ENCODE data around the gene ZNF14.
"Not testable (repeated sequence)": the region's sequence is repeated elsewhere in the genome, so short reads cannot be mapped to it uniquely, and the experiment has no call there.

Gene ZNF14

DNA sequence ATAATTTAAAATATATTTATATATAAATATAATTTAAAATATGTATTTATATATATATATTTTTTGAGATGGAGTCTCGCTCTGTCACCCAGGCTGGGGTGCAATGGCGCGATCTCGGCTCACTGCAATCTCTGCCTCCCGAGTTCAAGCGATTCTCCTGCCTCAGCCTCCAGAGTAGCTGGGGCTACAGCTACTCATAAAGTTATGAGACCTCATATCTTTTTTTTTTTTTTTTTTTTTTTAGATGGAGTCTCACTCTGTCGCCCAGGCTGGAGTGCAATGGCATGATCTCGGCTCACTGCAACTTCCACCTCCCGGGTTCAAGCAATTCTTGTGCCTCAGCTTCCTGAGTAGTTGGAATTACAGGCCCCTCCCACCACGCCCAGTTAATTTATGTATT lies 43.9 kb downstream of the ZNF14 start:
- DNase-seq = not testable (repeated sequence)

DNA sequence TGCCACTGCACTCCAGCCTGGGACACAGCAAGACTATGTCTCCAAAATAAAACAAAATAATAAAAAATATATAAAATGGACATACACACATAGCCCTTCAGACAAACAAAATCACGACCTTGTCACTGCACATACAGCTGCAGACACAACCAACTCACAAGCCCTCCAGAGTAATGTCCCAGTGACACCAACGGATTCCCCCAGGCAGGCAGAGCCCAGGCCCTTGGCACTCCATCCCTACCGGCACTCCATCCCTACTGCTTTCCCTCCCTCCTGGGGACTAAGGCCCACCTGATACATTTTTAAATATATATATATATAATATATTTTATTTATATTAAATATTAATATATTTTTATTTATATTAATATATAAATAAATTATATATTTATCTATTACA lies 45.8 kb downstream of the ZNF14 start:
- DNase-seq = no peak

DNA sequence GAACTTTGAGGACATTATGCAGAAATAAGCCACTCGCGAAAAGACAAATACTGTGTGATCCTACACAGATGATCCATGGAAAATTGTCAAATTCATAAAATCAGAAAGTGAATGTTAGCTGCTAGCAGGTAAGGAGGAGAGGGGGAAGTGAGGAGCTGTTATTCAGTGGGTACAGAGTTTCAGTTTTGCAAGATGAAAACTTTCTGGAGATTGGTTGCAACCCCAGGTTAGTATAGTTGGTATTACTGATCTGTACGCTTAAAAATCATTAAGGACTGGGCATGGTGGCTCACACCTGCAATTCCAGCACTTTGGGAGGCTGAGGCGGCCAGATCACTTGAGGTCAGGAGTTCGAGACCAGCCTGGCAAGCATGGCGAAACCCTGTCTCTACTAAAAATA lies 46.3 kb downstream of the ZNF14 start:
- DNase-seq = no peak

DNA sequence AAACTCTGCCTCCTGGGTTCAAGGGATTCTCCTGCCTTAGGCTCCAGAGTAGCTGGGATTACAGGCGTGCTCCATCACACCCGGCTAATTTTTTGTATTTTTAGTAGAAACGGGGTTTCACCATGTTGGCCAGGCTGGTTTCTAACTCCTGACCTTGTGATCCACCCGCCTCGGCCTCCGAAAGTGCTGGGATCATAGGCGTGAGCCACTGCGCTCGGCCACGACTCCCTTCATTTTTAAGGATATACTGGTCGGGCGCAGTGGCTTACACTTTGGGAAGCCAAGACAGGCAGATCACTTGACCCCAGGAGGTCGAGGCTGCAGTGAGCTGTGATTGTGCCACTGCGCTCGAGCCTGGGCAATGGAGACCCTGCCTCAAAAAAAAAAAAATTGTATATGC lies 46.8 kb downstream of the ZNF14 start:
- not testable (repeated sequence) for DNase-seq

DNA sequence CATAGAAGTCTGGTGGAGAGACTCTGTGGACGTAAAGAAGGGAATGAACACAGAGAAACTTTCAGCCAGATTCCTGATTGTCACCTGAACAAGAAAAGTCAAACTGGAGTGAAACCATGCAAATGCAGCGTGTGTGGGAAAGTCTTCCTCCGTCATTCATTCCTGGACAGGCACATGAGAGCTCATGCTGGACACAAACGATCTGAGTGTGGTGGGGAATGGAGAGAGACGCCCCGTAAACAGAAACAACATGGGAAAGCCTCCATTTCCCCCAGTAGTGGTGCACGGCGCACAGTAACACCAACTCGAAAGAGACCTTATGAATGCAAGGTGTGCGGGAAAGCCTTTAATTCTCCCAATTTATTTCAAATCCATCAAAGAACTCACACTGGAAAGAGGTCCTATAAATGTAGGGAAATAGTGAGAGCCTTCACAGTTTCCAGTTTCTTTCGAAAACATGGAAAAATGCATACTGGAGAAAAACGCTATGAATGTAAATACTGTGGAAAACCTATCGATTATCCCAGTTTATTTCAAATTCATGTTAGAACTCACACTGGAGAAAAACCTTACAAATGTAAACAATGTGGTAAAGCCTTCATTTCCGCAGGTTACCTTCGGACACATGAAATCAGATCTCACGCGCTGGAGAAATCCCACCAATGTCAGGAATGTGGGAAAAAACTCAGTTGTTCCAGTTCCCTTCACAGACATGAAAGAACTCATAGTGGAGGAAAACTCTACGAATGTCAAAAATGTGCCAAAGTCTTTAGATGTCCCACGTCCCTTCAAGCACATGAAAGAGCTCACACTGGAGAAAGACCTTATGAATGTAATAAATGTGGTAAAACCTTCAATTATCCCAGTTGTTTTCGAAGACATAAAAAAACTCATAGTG lies 53.5 kb downstream of the ZNF14 start:
- DNase-seq = no peak

DNA sequence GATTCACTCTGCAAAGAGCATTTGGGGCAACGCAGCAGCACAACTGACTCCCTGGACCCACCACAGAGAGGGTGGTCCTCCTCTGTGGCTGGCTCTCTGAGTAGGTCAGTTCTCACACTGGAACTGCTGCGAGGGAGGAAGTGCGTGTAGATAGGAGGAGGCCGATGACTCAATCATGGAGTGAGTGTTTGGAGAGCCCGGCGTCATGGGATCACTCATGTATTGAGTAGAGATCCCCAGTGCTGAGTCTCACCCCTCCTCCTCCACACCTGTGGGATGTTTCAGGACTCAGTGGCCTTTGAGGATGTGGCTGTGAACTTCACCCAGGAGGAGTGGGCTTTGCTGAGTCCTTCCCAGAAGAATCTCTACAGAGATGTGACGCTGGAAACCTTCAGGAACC lies 55.3 kb downstream of the ZNF14 start:
- no peak for DNase-seq

DNA sequence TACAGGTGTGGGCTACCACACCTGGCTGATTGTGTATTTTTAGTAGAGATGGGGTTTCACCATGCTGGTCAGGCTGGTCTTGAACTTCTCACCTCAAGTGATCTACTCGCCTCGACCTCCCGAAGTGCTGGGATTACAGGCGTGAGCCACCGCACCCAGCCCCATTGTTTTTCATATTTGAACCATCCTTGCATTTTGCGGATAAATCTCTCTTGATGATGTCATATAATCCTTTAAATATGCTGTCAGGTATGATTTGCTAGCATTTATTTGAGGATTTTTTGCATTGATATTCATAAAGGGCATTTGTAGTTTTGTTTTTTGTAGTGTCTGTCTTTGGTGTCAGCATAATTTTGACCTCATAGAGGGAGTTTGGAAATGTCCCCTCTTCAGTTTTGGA lies 58.6 kb downstream of the ZNF14 start:
- DNase-seq = no peak

DNA sequence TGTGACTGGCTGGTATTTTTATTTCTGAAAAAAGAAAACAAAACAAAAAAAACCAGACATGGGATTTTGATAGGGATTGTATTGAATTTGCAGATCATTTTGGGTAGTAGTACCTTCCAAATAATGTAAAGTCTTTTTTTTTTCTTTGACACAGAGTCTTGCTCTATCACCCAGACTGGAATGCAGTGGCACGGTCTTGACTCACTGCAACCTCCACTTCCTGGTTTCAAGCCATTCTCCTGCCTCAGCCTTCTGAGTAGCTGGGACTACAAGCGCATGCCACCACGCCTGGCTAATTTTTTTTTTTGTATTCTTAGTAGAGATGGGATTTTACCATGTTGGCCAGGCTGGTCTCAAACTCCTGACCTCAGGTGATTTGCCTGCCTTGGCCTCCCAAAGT lies 60.1 kb downstream of the ZNF14 start:
- no peak for DNase-seq

DNA sequence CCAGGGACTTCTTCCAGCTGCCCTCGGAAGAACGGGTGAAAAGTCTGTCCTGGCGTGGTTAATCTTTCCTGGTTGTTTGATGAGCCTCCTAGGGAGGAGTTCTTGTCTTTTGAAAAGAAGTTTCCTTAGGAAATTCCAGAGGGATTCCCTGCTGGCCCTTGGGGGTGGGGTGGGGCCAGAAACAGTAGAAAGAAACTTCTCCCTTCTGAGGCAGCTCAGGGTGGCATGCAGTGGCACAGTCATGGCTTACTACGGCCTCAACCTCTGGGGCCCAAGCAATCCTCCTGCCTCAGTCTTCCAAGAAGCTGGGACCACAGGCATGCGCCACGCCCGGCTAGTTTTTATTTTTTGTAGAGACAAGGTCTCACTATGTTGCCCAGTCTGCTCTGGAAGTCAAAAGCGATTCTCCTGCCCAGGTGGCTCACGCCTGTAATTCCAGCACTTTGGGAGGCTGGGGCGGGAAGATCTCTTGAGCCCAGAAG lies 62.8 kb downstream of the ZNF14 start:
- no peak for DNase-seq

DNA sequence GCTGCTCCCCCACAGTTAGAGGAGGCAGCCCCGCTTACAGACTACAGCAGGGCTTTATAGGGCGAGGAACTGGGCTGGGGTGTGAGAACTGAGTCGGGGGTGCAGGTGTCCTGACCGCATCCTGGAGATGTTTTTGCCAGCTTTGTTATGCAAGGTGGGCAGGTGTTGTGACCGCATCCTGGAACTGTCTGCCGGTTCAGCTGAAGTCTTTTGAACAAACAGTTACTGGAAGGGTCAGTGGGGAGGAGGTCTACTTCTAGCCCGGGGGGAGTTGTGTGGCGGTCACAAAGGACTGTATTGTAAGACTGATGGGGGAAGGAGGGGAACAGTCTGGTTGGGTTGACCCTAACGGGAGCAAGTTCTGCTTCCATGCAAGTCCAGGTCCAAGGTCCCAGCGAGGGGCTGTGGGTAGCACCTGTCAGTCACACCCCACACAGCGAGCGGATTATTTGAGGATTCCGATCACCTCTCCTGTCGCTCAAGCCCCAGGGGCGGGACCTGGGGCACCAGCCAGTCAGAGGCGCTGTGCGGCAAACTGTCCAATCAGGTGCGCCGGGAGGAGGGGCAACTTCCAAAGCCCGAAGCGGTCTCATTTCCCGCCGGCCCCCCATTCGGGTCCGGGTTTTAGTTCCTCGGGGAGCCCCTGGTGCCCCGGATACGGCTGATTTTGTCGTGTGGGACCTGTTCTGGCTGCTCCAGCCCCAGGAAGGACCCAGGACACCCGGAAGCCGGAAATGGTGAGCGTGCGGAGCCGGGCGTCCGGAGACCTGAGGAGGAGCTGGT lies 64.5 kb downstream of the ZNF14 start, which contains the start of gene ZNF101:
Gene ZNF101, plus strand, starts transcription at position 610 of the 783 bp plus-strand sequence. Its CDS starts 125 bp downstream, at position 735.
- peak; percentile 37 to 96 (median 88) for DNase-seq

DNA sequence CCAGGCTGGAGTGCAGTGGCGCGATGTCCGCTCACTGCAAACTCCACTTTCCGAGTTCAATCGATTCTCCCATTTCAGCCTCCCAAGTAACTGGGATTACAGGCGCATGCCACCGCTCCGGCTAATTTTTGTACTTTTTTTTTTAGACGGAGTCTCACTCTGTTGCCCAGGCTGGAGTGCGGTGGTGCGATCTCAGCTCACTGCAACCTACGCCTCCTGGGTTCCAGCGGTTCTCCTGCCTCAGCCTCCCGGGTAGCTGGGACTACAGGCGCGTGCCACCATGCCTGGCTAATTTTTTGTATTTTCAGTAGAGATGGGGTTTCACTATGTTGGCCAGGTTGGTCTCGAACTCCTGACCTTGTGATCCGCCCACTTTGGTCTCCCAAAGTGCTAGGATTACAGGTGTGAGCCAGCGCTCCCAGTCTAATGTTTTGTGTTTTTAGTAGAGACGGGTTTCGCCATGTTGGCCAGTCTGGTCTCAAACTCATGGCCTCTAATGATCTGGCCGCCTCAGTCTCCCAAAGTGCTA lies 67.4 kb downstream of the ZNF14 start:
- not testable (repeated sequence) for DNase-seq

DNA sequence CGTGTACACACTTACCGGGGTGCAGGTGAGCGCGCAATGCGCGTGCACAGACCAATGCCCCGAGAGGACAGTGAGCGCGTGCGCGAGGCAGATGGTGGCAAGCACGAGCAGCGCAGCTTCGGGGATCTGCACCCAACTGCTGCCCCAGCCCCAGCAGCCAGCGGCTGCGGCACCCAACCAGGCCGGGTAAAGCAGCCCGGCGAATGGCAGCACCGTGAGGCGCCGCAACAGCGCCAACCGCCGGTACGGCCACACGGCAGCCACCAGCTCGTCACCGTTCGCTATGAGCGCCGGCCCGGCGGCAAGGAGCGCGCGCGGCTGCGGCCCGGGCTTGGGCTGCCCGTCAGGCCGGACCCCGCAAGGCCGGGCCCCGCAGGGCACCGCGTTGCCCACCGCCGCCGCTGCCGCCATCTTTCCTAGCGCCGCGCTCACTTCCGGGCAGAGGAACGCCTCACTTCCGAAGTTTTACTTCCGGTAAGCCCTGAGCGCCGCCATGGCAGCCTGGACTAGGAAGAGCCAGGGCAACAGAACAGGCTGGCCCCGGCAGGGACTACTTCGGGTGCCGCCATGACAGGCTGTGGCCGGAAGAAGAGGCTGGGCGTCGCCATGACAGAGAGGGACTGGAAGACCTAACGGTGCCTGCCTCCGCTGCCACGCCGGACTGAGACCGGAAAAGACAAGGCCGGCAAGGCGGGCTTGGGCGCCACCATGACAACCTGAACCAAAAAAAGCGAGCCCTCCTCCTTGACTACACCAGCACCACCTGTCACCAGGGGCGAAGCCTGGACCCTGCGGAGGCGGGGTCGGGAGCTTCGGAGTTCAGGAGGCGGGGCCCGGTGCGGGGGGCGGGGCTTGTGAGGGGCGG lies 69.4 kb downstream of the ZNF14 start, which contains the start of gene ATP13A1:
Gene ATP13A1, minus strand, starts transcription at position 421 of the 865 bp plus-strand sequence. Its CDS starts 10 bp downstream, at position 411.
- peak; percentile 59 to 100 (median 97) for DNase-seq

DNA sequence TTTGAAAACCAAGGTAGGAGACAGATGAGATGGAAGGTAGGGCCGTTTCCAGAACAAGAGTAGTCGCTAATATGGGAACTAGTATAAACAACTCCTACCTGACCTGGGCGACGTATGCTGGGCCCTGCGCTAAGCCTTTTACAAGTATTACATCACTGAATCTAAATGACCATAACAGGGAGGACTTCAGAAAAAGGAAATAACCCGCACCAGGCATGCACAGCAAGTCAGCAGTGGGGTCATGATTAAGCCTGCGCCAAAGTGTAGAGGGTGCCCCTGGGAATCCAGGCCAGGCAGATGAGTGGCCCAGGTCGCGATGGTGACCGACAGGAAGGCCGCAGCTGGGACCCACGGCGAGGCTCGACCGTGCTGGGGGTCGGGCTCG lies 70.0 kb downstream of the ZNF14 start:
- no peak for DNase-seq

DNA sequence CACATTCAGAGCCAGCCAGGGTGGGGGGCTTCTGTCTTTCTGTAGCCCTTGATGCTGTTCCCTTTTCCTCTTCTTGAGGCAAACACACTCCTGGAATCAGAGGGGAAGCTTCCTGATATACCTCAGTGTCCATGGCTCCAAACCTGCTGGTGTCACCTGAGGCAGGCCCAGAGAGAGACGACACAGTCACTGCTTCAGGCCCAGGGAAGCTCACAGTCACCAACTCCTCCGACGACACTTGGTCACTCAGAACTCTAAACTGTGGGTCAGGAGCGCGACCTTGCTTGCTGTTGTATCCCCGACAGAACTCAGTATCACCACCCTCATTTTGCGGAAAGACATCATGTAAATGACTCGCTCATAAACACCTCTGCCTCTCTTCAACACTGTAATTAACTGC lies 70.6 kb downstream of the ZNF14 start:
- no peak for DNase-seq

DNA sequence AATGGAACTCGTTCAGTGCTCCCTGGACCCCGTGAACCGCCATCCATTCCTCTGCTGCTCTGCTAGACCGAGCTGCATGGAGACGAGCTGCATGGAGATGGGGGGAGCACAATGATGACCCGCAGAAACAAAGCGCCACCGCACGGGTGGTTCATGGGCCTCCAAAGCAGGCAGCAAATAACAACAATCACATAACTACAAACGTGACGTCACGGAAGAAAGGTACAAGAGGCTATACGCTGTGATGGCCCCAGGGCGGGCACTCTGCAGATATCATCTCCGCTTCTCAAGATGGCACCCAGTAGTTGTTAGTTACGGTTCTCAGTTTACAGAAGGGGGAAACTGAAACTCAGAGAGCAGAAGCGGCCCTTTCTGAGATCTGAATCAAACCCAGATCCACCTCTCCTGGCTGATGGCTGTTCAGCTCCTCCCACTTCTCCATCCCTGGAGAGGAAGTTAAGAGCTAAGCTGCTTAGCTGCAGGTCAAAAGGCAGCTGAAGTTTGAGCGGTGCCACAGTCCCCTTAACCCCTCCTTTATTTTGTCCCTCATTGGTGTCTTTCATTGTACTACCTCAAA lies 71.1 kb downstream of the ZNF14 start:
- peak in 1 of 51 donors; percentile 12 for DNase-seq

DNA sequence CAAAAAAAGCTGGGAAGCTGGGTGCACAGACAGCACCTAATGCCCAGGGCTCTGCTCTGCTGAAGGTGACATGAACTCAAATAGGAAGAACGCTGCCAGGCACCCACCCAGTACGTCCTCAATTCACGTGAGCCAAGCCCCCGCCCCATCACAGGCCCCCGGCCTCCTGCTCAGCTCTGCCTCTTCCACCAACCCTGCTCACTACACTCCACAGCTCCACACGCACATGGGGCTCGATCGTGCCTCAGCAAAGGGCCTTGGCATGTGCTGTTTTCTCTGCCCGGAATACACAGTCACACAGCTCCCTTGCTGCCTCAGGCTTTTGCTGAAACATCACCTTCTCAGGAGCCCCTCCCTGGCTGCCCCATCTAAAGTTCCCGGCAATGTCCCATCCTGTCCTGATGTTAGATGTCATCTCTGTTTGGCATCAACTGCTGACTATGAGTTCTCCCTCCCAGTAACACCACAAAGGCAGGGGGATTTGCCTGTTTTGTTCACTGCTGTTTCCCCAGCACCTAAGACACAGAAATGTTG lies 71.7 kb downstream of the ZNF14 start:
- DNase-seq = no peak

Measured in hypothalamus (tissue), 51 donors.